Measurements from ENCODE around the gene TCF21. TPM values are rescaled to one million over a fixed set of nuclear protein-coding genes. Genes with fewer than 3 reads are reported as not detected.

The TCF21 gene
- total RNA-seq, 3 donors from 2014 or later = 1.9 to 14.3 (median 9.6) TPM

GRCh38 chr6:133880896-133881295 is 8.0 kb upstream of the TCF21 start:
- intact Hi-C loops (cut with DNase I, micrococcal nuclease) = no loop called here
- no peak overlapping the region for H3K4me3 ChIP-seq
- DNase-seq (no peak), ATAC-seq (no peak)
- no peaks in the 10 kb centered on the region for H3K36me3 ChIP-seq (ENCODE audit: low read depth)
- H3K4me1 ChIP-seq (ENCODE audit: low read depth) = no peaks in the 10 kb centered on the region
- H3K9me3 ChIP-seq = no peaks in the 10 kb centered on the region
- no peak for TF ChIP-seq CTCF (IDR thresholded peaks at IDR 0.05)

GRCh38 chr6:133886104-133886775 is 2.7 kb upstream of the TCF21 start:
- no peaks in the 10 kb centered on the region for H3K9me3 ChIP-seq
- no peaks in the 10 kb centered on the region for H3K36me3 ChIP-seq (ENCODE audit: low read depth)
- ATAC-seq (no peak), DNase-seq (no peak)
- TF ChIP-seq CTCF (IDR thresholded peaks at IDR 0.05) = no peak
- intact Hi-C loops (cut with DNase I, micrococcal nuclease) = no loop called here
- H3K4me3 ChIP-seq = no peak overlapping the region
- peaks cover 2% of the 10 kb centered on the region for H3K4me1 ChIP-seq (ENCODE audit: low read depth)

DNA sequence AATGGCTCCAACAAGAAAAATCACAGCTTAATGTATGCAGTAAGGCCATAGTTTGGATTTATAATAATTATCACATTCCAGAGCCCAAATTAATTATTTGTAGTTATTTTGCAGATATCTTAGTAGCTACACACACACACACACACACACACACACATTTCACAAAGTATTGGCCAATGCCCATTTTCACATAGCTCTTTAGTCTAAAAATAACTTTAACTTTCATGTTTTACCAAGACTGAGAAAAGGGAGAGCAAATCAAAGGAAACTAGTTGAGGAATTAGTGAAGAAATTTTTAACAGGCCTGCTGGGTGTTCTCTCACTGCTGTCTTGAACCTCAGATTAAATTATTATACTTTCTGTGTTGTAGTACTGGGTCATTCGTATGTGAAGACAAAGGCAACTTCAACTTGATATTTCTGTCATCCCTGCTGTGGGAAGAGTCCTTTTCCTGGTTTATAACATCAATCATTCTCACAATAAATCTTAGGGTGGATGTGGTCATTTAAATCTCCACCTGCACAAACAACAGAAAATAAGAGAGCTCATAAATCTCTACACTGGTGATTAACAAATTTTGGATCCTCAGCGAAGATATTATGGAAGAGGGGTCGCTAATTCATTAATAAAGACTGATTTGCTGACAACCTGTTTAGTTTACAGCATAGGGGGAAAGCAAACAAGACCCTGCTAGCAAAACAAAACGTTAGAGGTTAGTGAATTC is 1.6 kb upstream of the TCF21 start:
- ATAC-seq = no peak
- peaks cover 4% of the 10 kb centered on the region for H3K4me1 ChIP-seq (ENCODE audit: low read depth)
- no peak for TF ChIP-seq CTCF (IDR thresholded peaks at IDR 0.05)
- H3K36me3 ChIP-seq (ENCODE audit: low read depth) = no peaks in the 10 kb centered on the region
- intact Hi-C loops (cut with DNase I, micrococcal nuclease) = no loop called here
- DNase-seq = no peak
- no peak overlapping the region for H3K4me3 ChIP-seq
- no peaks in the 10 kb centered on the region for H3K9me3 ChIP-seq

GRCh38 chr6:133887880-133888230 is 1.1 kb upstream of the TCF21 start:
- Histone ChIP-seq H3K9me3 (no peaks in the 10 kb centered on the region), H3K36me3 (ENCODE audit: low read depth) (no peaks in the 10 kb centered on the region), H3K4me1 (ENCODE audit: low read depth) (peaks cover 5% of the 10 kb centered on the region), H3K4me3 (no peak overlapping the region)
- TF ChIP-seq CTCF (IDR thresholded peaks at IDR 0.05) = no peak
- DNase-seq (no peak), ATAC-seq (no peak)
- intact Hi-C loops (cut with DNase I, micrococcal nuclease) = no loop called here

GRCh38 chr6:133889557-133890403 is 867 bp downstream of the TCF21 start:
- Histone ChIP-seq H3K36me3 (ENCODE audit: low read depth) (no peaks in the 10 kb centered on the region), H3K4me3 (peak overlapping the region; percentile 25), H3K4me1 (ENCODE audit: low read depth) (peaks cover 13% of the 10 kb centered on the region), H3K9me3 (no peaks in the 10 kb centered on the region)
- peak in 1 of 3 donors; percentile 56 for DNase-seq
- no peak for TF ChIP-seq CTCF (IDR thresholded peaks at IDR 0.05)
- ATAC-seq = peak; percentile 31
- intact Hi-C loops (cut with DNase I, micrococcal nuclease) = no loop called here
